GM21360 (cell line): Measurements from ENCODE around the gene MGAT4D.
A peak's percentile ranks its signal among the peaks of the same experiment; 100 is the strongest.
"Not testable (repeated sequence)": the region's sequence is repeated elsewhere in the genome, so short reads cannot be mapped to it uniquely, and the experiment has no call there.

Source experiments
- ATAC-seq: cut with Tn5 transposase; IDR thresholded peaks from one replicate; pipeline ENCODE4 v1.9.1; 2021; ENCODE audit warnings: mild to moderate bottlenecking, moderate library complexity; ENCODE audit not compliant: unreplicated experiment

MGAT4D gene

GRCh38 chr4:140497747-140498636 lies at the start of gene MGAT4D:
TSS of gene MGAT4D (minus strand) at chr4:140498293. CDS start at chr4:140498222, 71 bp downstream.
- no peak for ATAC-seq

GRCh38 chr4:140533951-140534480 lies 35.9 kb upstream of the MGAT4D start:
- ATAC-seq: no peak

GRCh38 chr4:140529434-140529833 lies 31.3 kb upstream of the MGAT4D start:
- no peak for ATAC-seq

GRCh38 chr4:140523857-140524742 lies 26.0 kb upstream of the MGAT4D start, which contains the start of gene ELMOD2:
TSS of gene ELMOD2 (plus strand) at chr4:140524168. CDS start at chr4:140525429, 1,261 bp downstream.
- peak; percentile 100 for ATAC-seq

GRCh38 chr4:140523370-140523856 lies 25.3 kb upstream of the MGAT4D start:
- ATAC-seq: peak; percentile 4

- ATAC-seq: no peak
Measured at GRCh38 chr4:140515423-140515822, 17.3 kb upstream of the MGAT4D start.

- ATAC-seq: not testable (repeated sequence)
Measured at GRCh38 chr4:140513765-140514164, 15.7 kb upstream of the MGAT4D start.

- no peak for ATAC-seq
Measured at GRCh38 chr4:140504261-140504660, 6.2 kb upstream of the MGAT4D start.

GRCh38 chr4:140499391-140499790 lies 1.3 kb upstream of the MGAT4D start:
- no peak for ATAC-seq

GRCh38 chr4:140497405-140497746 lies 717 bp downstream of the MGAT4D start:
- ATAC-seq: no peak

GRCh38 chr4:140485939-140486338 lies 12.2 kb downstream of the MGAT4D start:
- no peak for ATAC-seq

- no peak for ATAC-seq
Measured at GRCh38 chr4:140483445-140483844, 14.6 kb downstream of the MGAT4D start.

GRCh38 chr4:140472156-140472555 lies 25.9 kb downstream of the MGAT4D start:
- no peak for ATAC-seq

GRCh38 chr4:140469791-140470733 lies 28.0 kb downstream of the MGAT4D start:
- no peak for ATAC-seq

- no peak for ATAC-seq
Measured at GRCh38 chr4:140466146-140466545, 31.9 kb downstream of the MGAT4D start.

GRCh38 chr4:140463614-140464013 lies 34.5 kb downstream of the MGAT4D start:
- ATAC-seq: no peak

- no peak for ATAC-seq
Measured at GRCh38 chr4:140463182-140463581, 34.9 kb downstream of the MGAT4D start.

GRCh38 chr4:140450352-140450751 lies 47.7 kb downstream of the MGAT4D start:
- ATAC-seq: no peak

GRCh38 chr4:140448830-140449229 lies 49.3 kb downstream of the MGAT4D start:
- ATAC-seq: no peak

- no peak for ATAC-seq
Measured at GRCh38 chr4:140448162-140448561, 49.9 kb downstream of the MGAT4D start.
